Nephron (organoid): ENCODE data around the gene CORO1C.

Experiments
- H3K27ac Mint-ChIP-seq, 3 experiments: 2 replicates each; pipeline ENCODE4 v1.8.0; 2020; ENCODE audit warnings: mixed read lengths in 3 of 3, mild to moderate bottlenecking in 2 of 3, moderate library complexity in 1 of 3
- H3K27me3 Mint-ChIP-seq: 2 replicates; pipeline ENCODE4 v1.8.0; 2021; ENCODE audit warnings: low read depth, mild to moderate bottlenecking, moderate library complexity, mixed read lengths
- H3K36me3 Mint-ChIP-seq: 2 replicates; pipeline ENCODE4 v1.8.0; 2020; ENCODE audit warnings: low read depth, mixed read lengths
- H3K4me1 Mint-ChIP-seq: 2 replicates; pipeline ENCODE4 v1.8.0; 2020; ENCODE audit warnings: mixed read lengths
- H3K4me3 Mint-ChIP-seq, 3 experiments: 2 replicates each; pipeline ENCODE4 v1.8.0; 2020; ENCODE audit warnings: mild to moderate bottlenecking in 3 of 3, mixed read lengths in 3 of 3, moderate library complexity in 2 of 3
- H3K9me3 Mint-ChIP-seq: 2 replicates; pipeline ENCODE4 v1.8.0; 2020; ENCODE audit warnings: mixed read lengths
- CTCF ChIP-seq, 3 experiments: fragments of 200-600 bp; sonication (generic); IDR thresholded peaks; one replicate each; pipeline ENCODE4 v1.5.0; 2021; ENCODE audit warnings: antibody characterized with exemption in 3 of 3; ENCODE audit not compliant: unreplicated experiment in 3 of 3

The CORO1C gene

GRCh38 chr12:108766294-108766693 lies 35.0 kb upstream of the CORO1C start:
- H3K27ac Mint-ChIP-seq = no peak overlapping the region
- no peaks in the 10 kb centered on the region for H3K36me3 Mint-ChIP-seq
- peaks cover 6% of the 10 kb centered on the region for H3K4me1 Mint-ChIP-seq
- no peak for TF ChIP-seq CTCF (IDR thresholded peaks at IDR 0.05; ENCODE audit: unreplicated experiment in 3 of 3)
- H3K4me3 Mint-ChIP-seq = no peak overlapping the region
- H3K9me3 Mint-ChIP-seq = no peaks in the 10 kb centered on the region
- peaks cover 10% of the 10 kb centered on the region for H3K27me3 Mint-ChIP-seq

GRCh38 chr12:108765289-108765764 lies 34.0 kb upstream of the CORO1C start:
- Mint-ChIP-seq H3K36me3 (no peaks in the 10 kb centered on the region), H3K27ac (no peak overlapping the region), H3K4me3 (no peak overlapping the region), H3K4me1 (no peaks in the 10 kb centered on the region), H3K27me3 (peaks cover 6% of the 10 kb centered on the region), H3K9me3 (no peaks in the 10 kb centered on the region)
- no peak for TF ChIP-seq CTCF (IDR thresholded peaks at IDR 0.05; ENCODE audit: unreplicated experiment in 3 of 3)

- Mint-ChIP-seq H3K27me3 (peaks cover 6% of the 10 kb centered on the region), H3K4me1 (no peaks in the 10 kb centered on the region), H3K4me3 (no peak overlapping the region), H3K36me3 (no peaks in the 10 kb centered on the region), H3K9me3 (no peaks in the 10 kb centered on the region), H3K27ac (no peak overlapping the region)
- no peak for TF ChIP-seq CTCF (IDR thresholded peaks at IDR 0.05; ENCODE audit: unreplicated experiment in 3 of 3)
Measured at GRCh38 chr12:108764540-108765288, 33.4 kb upstream of the CORO1C start.

- Mint-ChIP-seq H3K27ac (peak overlapping the region in 1 of 3 experiments; percentile 8), H3K27me3 (peaks cover 6% of the 10 kb centered on the region), H3K4me3 (no peak overlapping the region), H3K36me3 (no peaks in the 10 kb centered on the region), H3K9me3 (no peaks in the 10 kb centered on the region), H3K4me1 (no peaks in the 10 kb centered on the region)
- TF ChIP-seq CTCF (IDR thresholded peaks at IDR 0.05; ENCODE audit: unreplicated experiment in 3 of 3) = no peak
Measured at GRCh38 chr12:108761226-108761625, 29.9 kb upstream of the CORO1C start.

GRCh38 chr12:108759924-108760323 lies 28.6 kb upstream of the CORO1C start:
- Mint-ChIP-seq H3K9me3 (no peaks in the 10 kb centered on the region), H3K27me3 (peaks cover 3% of the 10 kb centered on the region), H3K4me1 (no peaks in the 10 kb centered on the region), H3K36me3 (no peaks in the 10 kb centered on the region), H3K27ac (no peak overlapping the region), H3K4me3 (no peak overlapping the region)
- TF ChIP-seq CTCF (IDR thresholded peaks at IDR 0.05; ENCODE audit: unreplicated experiment in 3 of 3) = no peak

GRCh38 chr12:108757856-108758255 lies 26.5 kb upstream of the CORO1C start:
- Mint-ChIP-seq H3K9me3 (no peaks in the 10 kb centered on the region), H3K4me1 (peaks cover 7% of the 10 kb centered on the region), H3K27me3 (peaks cover 3% of the 10 kb centered on the region), H3K27ac (no peak overlapping the region), H3K4me3 (no peak overlapping the region), H3K36me3 (no peaks in the 10 kb centered on the region)
- TF ChIP-seq CTCF (IDR thresholded peaks at IDR 0.05; ENCODE audit: unreplicated experiment in 3 of 3) = no peak
